ENCODE measurements around the gene CCNJ.
"Not testable (repeated sequence)": the region's sequence is repeated elsewhere in the genome, so short reads cannot be mapped to it uniquely, and the experiment has no call there.

The CCNJ gene

GRCh38 chr10:96043033-96043892 is at the start of gene CCNJ:
TSS of gene CCNJ (plus strand) at chr10:96043583. CDS start at chr10:96044394, 811 bp downstream.
- peak; percentile 93 for DNase-seq

- DNase-seq = not testable (repeated sequence)
These were observed 49.0 kb upstream of the CCNJ start for GRCh38 chr10:95994376-95994775.

- DNase-seq = no peak
These were observed 45.1 kb upstream of the CCNJ start for GRCh38 chr10:95998255-95998784.

GRCh38 chr10:96013956-96014355 is 29.4 kb upstream of the CCNJ start:
- no peak for DNase-seq

GRCh38 chr10:96014473-96015102 is 28.8 kb upstream of the CCNJ start:
- no peak for DNase-seq

GRCh38 chr10:96017191-96017687 is 26.1 kb upstream of the CCNJ start:
- peak; percentile 19 for DNase-seq

GRCh38 chr10:96021332-96021731 is 22.1 kb upstream of the CCNJ start:
- DNase-seq = no peak

- DNase-seq = no peak
These were observed 20.6 kb upstream of the CCNJ start for GRCh38 chr10:96022739-96023138.

GRCh38 chr10:96023168-96023567 is 20.2 kb upstream of the CCNJ start:
- DNase-seq = no peak

GRCh38 chr10:96025566-96025965 is 17.8 kb upstream of the CCNJ start:
- no peak for DNase-seq

GRCh38 chr10:96034625-96035024 is 8.8 kb upstream of the CCNJ start:
- no peak for DNase-seq

- no peak for DNase-seq
These were observed 4.7 kb upstream of the CCNJ start for GRCh38 chr10:96038476-96039387.

GRCh38 chr10:96041146-96041545 is 2.2 kb upstream of the CCNJ start:
- DNase-seq = no peak

GRCh38 chr10:96043893-96044715 is 721 bp downstream of the CCNJ start:
- peak; percentile 74 for DNase-seq

- no peak for DNase-seq
These were observed 1.4 kb downstream of the CCNJ start for GRCh38 chr10:96044736-96045135.

- no peak for DNase-seq
These were observed 3.2 kb downstream of the CCNJ start for GRCh38 chr10:96046546-96046945.

GRCh38 chr10:96047004-96047649 is 3.7 kb downstream of the CCNJ start:
- DNase-seq = no peak

- not testable (repeated sequence) for DNase-seq
These were observed 4.5 kb downstream of the CCNJ start for GRCh38 chr10:96047925-96048324.

- no peak for DNase-seq
These were observed 6.0 kb downstream of the CCNJ start for GRCh38 chr10:96049340-96049739.

GRCh38 chr10:96053985-96054384 is 10.6 kb downstream of the CCNJ start:
- DNase-seq = no peak

- no peak for DNase-seq
These were observed 13.4 kb downstream of the CCNJ start for GRCh38 chr10:96056787-96057186.

Data from femur (tissue), 1 donor.